HG03135 (cell line): ENCODE data around the gene WNT1.

Source experiments
- ATAC-seq: cut with Tn5 transposase; IDR thresholded peaks from one replicate; pipeline ENCODE4 v1.9.1; 2021; ENCODE audit warnings: mild to moderate bottlenecking, moderate library complexity; ENCODE audit not compliant: unreplicated experiment

WNT1 gene

DNA sequence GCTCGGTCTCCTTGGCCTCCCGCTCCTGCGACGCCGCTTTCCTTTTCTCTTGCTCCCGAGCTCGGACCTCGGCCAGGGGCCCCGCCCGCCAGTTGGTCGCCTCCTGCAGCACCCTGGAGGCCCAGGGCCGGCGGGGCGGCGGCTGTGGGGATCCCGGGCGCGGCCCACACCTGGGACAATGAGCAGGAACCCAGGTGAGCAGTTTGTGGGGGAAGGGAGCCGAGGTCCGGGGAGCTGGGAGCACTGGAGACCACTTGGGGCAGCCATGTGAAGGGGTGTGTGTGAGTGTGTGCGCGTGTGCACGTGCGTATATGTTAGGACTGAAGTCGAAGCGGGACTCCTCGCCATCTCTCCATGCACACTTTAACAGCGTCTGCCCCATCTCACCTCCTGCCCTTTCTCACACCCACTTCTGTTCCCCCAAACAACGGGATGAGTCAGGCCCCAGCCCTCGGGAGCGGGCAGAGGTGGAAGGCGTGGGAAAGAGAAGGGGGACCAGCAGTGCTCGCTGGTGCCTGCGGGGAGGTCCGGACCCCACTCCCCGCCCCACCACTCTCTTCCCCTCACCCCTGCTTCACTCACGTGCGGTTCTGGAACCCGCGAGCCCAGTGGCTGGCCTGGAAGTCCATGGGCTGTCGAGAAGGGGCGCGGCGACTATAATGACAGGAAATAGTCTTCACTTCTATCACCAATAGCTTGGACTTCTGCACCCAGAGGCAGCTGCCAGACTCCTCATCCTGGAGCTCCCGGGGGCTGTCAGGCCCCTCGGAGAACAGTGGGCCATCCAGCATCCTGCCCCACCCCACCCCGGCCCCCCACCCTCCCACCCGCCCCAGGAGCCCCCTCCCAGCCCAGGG lies 20.6 kb downstream of the WNT1 start:
- no peak for ATAC-seq

DNA sequence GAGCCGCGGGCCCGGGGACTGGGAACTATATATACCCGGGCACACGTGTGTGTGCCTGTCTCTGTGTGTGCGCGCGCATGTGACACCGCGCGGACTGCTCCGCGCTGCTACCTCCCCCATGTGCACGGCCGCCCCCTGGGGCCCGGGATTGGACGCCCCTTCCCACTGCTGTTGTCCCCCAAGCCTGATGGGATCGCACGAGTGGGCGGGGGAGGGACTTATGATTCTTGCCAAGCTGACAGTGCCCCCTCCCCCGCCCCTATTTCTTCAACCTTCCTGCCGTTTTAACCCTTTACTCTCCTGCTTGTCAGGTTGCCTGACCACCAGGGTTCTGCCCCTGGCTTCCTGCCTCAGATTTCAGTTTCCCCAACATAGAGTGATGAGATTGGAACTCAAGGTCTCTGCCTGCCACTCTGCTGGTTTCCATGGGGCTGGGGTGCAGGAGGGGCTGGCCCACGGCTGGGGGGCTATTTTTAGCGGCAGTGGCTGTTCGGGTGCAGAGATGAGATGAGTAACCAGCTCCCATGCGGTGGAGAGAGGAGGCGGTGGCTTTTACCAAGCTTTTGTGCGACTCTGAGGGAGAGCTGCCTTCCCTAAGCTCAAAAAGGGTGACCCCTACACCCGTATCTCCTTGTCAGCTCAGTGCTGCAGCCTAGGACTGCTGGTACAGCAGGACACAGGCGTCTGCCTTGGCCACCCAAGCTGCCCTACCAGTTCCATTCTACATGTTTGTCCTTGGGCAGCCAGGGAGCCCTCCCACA lies 21.4 kb downstream of the WNT1 start, which contains the start of gene DDN:
Gene DDN (minus strand): TSS at position 5 of the 761 bp plus-strand sequence. CDS start 88 bp downstream, outside the sequence.
- peak; percentile 33 for ATAC-seq

DNA sequence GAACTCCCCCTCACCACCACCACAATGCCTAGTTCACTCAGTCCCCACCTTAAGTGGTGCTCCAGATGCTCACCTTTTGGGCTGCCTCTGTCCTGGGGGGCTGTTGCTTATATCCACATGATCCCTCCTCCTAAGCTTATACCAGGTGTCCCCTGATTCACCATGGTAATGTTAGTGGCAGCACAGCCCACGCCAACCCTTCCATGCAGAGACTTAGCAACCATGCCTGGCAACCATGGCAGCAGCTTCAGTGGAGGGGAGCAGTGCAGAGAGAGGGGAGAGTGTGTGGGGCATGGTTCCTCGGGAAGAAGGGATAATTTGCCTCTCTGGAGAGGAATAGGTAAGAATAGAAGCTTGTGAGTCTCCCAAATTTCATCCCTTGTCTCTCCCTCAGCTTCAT lies 22.2 kb downstream of the WNT1 start:
- ATAC-seq: no peak

DNA sequence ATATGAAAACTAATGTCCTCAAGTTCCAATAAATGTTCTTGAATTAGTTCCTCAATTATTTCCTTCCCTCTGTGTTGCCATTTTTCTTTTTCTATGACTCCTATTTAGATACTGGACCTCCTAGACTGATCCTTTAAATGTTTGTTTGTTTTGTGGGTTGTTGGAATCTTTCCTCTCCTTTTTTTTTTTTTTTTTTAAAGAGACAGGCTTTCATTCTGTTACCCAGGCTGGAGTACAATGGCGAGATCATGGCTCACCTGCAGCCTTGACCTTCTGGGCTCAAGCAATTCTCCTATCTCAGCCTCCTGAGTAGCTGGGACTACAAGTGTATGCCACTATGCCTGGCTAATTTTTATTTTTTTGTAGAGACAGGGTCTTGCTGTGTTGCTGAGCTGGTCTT lies 30.8 kb downstream of the WNT1 start:
- no peak for ATAC-seq

DNA sequence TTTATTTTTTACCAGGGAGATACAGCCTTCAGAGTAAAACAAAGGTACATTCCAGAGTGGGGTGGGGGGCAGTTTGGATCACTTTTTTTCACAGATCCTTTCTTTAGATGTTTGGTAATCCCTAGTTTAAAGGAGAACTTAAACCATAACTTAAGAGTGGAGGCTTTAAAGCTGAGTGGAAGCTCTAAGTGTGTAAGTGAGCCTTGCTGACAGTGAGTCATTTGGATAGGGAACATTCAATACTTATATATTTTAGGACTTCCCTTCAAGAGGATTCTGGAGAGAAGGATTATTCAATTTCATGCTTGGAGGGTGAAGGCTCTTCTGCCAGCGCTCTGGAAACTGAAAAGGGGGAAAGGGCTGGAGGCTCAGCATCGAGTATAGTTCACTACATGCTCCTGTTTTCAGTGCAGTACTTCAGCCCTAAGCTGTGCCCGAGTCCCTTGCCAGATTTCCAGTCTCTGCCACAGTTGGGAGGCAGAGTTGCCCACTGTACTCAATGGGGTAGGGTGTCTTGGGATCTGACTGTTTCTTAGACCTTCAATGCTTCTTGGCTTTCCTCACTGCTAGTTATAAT lies 32.1 kb downstream of the WNT1 start:
- ATAC-seq: no peak

DNA sequence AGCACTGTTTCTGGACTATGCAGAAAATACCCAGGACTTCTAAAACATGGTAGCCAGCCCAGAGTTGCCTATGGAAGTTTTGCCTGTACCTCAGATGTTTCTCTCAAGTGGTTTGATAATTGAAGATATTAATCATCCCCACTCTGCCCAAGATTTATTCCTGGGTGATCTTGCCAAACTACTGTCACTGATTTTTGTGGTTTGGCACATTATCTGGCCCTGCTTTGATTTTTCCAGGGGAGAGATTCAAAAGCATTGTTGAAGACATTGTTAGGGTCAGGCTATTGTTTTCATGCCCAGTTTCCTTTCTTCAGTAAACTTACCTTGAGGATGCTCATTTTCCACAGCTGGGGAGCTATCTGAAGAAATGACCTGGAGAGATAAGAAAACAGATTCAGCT lies 34.6 kb downstream of the WNT1 start:
- ATAC-seq: no peak

DNA sequence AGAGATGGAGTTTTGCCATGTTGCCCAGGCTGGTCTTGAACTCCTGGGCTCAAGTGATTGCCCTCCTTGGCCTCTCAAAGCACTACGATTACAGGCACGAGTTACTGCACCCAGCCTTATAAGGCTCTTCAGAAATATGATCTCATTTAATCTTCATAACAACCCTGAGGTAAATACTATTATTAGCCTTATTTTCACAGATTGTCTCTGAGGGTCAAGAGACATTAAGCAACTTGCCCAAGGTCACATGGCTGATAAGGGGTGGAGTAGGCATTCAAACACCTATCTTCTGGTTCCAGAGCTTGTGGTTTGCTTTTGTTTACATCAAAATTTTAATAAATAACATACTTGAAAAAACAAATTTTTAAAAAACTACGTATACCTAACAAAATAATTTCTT lies 35.3 kb downstream of the WNT1 start:
- ATAC-seq: no peak

DNA sequence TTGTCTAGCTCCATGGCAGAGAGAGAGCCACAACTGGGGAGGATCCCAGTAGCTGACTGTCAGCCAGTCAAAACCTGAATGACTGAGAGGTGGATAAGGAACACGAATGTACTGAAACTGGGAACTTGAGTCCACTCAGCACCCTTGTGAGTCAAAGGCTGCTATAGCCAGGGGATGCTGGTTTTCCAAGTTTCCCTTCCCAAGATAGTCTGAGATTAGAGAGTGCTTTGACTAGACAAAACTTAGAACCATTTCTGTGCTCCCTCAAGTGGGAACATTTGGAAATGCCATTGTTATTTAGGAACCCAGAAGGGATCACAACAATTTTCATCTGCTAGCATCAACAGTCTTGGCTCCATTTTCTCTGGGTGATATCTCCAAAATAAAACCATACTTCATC lies 36.4 kb downstream of the WNT1 start:
- no peak for ATAC-seq

DNA sequence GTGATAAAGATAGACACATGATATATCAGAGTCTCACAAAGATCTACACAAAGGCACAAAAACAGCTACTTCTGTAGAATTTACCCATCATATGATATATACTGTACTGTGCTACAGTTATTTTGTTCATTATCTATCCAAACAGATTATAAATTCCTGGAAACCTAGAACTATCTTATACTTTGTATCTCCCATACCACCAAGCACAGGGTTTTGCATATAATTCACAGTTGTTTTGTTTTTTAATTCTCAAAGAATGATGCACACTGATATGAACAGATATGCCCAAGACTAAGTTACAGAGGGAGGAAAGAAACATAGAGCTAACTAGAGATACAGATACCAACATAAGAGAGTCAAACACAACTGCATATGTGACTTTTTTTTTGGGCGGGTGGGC lies 37.1 kb downstream of the WNT1 start:
- no peak for ATAC-seq

DNA sequence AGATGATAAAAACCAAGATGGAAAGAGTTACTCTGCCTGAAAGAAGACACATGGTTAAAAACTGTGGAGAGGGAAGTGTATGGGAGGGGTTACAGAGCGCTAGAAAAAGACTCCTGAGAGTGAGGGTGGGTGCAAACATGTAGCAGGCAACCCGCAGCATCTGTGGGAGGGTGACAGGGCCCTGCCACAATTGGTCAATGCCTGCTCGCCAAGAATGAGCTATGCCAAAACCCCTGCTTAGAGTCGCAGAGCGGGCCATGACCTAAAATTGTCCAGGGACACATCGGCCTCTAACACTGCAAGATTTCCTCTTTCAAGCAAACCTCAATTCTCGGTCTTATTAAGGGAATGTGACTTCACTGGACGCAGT lies 39.8 kb downstream of the WNT1 start:
- peak; percentile 2 for ATAC-seq

DNA sequence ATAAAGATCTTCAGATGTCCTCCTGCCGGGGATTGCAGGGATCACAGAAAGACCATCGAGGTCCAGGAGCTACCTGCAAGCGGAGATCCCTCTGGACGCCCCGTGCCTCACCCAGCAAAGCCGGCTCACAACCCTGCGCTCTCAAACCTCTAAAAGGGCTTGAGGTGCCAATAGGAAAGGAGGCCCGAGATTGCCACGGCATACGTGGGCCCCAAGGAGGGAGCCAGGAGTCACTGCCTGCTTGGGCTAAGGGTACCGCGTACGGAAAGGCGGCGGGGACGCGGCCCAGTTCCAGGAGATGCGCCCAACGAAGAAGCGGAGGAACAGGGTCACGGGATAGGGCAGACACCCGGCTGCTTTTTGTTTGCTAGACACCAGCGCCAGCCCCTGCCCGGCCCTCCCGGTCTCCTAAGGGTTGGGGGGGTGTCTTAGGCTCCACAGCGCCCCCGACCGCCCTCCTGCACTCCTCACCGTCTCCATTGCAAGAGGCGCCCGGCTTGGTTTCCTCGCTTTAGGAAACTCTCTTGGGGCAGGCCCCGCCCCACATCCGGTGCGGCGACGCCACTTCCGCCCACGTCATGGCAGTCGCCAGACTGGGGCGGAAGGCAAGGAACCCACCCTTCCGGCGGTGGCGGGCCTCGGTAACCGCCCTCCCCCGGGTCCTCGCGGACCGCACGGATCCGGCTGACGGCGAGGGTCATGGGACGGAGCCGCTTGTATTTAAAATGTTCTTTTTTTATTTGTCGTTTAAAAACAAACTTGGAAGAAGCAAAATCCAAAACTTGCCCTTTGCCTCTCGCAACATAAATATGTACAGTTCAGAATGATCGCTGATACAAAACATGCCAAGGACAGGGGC lies 40.4 kb downstream of the WNT1 start, which contains the start of gene PRKAG1:
Gene PRKAG1 (minus strand): TSS at position 516 of the 859 bp plus-strand sequence. CDS start 36 bp downstream, at position 480.
- peak; percentile 90 for ATAC-seq

DNA sequence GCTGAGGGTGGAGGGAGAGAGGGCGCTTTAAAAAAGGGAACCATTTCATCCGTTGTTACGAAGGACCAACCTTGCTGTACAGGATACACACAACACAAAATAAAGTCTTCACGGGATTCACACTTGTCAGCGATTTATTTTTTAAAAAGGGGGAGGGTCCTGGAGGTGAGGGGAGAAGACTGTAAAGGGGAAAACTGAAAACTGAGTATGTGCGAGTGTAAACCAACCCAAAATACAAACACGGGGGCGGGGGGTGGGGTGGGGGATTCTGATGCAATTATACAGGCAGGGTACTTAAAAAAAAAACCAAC lies 41.0 kb downstream of the WNT1 start:
- ATAC-seq: no peak

DNA sequence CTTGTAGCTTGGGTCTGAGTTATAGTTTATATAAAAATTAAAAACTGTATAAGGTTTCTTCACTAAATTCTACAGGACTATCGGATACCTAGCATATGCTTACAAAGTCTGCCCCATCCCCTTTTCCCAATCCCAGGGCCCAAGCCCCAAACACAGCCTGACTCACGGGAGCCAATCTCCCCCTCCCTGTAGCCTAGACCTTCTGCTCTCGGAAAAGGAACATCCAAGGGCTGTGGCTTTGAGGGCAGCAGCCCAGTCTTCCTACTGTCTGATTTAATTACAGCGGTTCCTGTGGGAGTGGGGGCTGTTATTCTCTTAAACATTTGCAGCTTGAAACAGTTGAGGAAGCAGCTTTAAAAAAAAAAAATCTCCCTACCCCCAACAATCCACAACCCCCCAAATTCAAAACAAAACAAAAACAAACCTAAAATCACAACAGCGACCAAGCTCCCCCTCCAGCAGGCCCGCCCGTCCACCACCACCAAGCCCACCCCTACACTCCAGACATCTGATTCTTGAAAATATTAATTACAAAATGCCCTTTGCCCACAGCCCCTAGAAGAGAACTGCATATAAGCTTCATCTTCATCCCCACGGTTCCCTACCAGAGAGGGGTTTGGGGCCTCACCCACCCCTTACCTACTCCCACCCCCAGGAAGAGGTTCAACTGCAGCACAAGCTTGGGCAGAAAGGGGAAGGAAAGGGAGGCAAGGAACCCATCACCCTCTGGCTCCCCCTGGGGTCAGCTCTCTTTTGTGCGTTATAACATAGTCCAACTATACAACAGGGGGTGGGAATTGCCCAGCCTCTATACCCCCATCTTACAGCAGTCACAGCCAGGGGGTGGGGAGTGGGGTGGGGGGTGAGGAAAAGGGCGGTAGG lies 41.6 kb downstream of the WNT1 start:
- ATAC-seq: no peak

DNA sequence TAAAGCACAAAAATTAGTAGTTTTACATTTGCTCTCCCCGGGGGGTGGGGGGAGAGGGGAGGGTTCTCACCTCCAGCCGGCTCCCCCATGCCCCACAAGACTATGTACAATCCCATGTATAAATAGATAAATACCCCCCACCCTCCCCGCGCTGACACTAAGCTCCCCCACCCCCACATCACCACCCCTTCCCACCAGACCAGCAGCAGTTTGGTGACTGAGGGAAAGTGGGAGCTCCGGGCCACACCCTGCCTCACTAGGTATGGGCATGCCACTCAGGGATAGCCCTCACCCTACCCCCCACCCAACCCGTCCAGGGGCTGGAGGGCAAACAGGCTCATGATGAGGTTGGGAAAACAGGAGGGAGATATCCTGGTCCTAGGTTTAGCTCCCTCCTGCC lies 42.3 kb downstream of the WNT1 start:
- no peak for ATAC-seq

DNA sequence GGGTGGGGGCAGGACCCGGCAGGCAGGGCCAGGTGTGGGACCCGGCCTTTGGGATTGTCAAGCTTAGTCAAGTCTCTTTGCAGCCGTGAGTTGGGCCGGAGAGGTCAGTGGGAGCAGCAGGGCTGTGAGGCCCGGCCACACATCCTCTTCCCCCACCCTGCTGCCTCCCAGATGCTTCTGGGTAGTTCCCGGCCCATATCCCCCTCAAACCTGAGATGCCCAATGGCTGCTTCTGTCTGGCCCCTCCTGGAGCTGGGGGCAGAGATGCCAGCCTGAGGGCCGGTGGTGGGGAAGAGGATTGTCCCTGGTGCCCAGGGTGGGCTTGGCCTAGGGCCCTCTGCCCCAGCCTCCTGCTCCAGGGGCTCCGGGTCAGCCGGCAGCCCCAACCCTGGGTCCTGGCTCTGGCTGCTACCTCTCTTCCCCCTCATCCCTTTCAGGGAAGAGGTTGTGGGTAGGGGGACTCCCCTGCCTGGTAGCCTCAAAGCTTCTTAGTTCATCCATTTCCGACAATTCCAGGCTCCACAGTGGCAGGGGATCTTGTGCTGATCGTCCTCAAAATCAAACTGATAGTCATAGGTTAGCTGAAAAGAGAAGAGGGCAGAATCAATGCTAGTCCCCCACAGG lies 43.3 kb downstream of the WNT1 start:
- ATAC-seq: no peak

DNA sequence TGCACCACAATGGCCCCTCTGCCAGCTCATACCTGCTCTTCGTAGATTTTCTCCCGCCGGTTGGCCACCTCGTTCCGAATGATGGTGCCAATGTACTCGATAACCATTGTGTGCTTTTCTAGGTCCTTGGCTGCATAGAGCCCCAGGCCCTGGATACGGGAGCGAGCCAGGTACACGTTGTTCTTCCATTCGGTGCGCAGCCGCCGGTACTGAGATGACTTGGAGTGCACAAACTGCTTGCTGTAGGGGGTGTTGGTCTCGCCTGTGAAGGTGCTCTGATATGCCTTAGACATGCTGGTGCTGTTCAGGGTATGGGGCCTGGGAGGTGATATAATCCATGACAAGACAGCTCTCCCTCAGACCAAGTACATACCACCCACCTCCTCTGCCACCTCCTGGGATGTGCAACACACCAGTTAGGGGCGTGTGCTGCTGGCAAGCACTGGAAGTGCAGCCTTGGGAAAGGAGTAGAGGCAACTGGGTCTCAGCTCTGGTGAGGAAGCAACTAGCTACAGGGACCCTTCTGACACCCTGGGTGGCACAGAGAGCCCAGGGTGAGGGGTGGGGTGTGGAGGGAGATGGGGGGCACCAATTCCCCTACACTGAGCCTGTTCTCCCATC lies 44.5 kb downstream of the WNT1 start:
- no peak for ATAC-seq

DNA sequence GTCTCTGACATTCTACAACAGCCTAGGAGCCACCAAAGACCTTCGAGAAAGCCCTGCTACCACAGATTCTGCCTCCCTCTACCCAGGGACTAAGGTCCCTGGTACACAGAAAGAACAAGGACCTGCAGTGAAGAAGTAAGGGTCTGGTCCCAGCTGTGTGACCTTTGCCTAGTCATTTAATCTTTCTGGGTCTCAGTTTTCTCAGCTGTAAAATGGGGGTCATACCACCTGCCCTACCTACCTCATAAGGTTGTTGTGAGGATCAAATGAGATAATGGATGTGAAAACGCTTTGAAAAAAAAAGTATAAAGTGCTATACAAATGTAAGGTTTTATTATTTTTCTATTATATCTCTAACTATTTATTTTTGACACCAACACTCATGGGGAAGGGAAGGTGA lies 45.7 kb downstream of the WNT1 start:
- ATAC-seq: no peak

DNA sequence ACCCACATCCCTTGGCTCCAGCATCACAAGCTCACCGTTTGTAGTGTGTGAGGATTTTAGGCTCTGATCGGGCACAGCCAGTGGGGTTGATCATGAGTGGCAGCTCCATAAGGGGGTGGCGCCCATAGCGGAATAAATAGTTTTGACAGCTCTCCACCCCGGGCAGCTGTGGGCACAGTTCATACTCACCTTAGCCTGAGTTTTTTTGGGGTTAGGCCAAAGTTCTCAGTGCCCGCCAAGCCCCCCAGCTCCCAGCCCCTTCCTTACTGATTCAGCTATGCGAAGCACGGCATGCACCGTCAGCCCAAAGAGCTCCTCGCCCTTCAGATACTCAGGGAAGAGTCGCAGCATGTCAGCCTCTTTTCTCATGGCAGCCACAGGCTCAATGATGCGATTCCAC lies 46.4 kb downstream of the WNT1 start:
- ATAC-seq: no peak

DNA sequence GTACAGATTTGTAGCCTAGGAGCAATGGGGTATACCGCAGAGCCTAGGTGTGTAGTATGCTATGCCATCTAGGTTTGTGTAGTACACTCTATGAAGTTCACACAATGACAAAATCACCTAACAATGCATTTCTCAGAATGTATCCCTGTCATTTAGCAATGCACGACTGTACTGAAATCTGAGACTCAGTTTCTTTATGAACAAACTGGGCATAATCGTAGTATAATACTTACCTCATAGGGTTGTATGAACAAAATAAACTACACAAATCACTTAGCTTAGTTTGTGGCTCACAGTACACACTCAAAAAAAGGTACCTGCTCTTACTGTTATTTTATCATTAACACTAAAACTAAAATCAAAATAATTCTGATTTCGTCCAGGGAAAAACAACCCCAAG lies 47.3 kb downstream of the WNT1 start:
- no peak for ATAC-seq
